BJ (cell line): ENCODE data around the gene BPI. TPM values are rescaled to one million over a fixed set of nuclear protein-coding genes. Genes with fewer than 3 reads are reported as not detected.

ENCODE experiments used
- CTCF ChIA-PET: fragments of 350-600 bp; formaldehyde crosslinking; extraction: SDS; loops from one replicate; lab custom pipeline; 2021; ENCODE audit warnings: antibody characterized with exemption, inconsistent platforms; lab: Yijun Ruan, JAX
- POLR2A ChIA-PET: fragments of 300-600 bp; sonication (Branson Sonifier 250); formaldehyde crosslinking; extraction: SDS; loops from one replicate; lab custom pipeline; 2021; ENCODE audit warnings: antibody characterized with exemption; lab: Charles Lee
- DNase-seq: peaks from one replicate; pipeline ENCODE4 v3.0.0-alpha.2; 2011; ENCODE audit warnings: low read depth
- H3K27me3 ChIP-seq: 2 replicates; pipeline ENCODE4 v1.6.0; 2011; ENCODE audit warnings: low read length; ENCODE audit not compliant: control insufficient read depth, insufficient read depth
- H3K36me3 ChIP-seq: 2 replicates; pipeline ENCODE4 v1.5.1; 2011; ENCODE audit warnings: low read length; ENCODE audit not compliant: control insufficient read depth, insufficient read depth
- H3K4me3 ChIP-seq: 2 replicates; pipeline ENCODE4 v1.5.1; 2011; ENCODE audit warnings: low read depth, mild to moderate bottlenecking, control low read depth, low read length
- polyA plus RNA-seq: library from polyadenylated mRNA; depleted of rRNA; stranded (reverse); fragments of >200 nt; gene quantifications from 2 replicates; pipeline ENCODE4 v1.2.3, GENCODE V29; 2011
- TF ChIP-seq, protein P1 (sequence below): IDR thresholded peaks from 2 replicates; pipeline ENCODE4 v1.5.1; 2011; ENCODE audit warnings: low read depth, mild to moderate bottlenecking, control low read depth, inconsistent platforms, low read length, moderate library complexity; ENCODE audit not compliant: insufficient read depth

The BPI gene
- polyA plus RNA-seq, 1 experiment, result 1.1 TPM

DNA sequence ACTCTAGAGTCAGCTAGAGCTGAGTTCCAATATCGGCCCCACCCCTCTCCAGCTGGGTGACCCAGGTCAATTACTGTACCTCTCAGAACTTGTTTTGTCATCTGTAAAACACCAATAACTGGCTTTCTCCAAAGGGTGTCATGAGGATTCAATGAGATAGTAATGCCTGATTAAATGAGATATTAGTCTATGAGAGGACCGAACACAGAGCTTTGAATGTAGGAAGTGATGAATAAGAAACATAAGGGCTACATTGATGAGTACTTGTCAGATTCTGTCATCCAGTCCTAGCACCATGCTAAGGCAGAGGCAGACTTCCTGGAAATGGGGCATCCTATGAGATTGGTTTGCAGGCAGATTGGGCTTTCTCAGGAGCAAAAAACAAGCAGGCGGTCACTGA lies 20.2 kb downstream of the BPI start:
- TF ChIP-seq, protein P1, sequence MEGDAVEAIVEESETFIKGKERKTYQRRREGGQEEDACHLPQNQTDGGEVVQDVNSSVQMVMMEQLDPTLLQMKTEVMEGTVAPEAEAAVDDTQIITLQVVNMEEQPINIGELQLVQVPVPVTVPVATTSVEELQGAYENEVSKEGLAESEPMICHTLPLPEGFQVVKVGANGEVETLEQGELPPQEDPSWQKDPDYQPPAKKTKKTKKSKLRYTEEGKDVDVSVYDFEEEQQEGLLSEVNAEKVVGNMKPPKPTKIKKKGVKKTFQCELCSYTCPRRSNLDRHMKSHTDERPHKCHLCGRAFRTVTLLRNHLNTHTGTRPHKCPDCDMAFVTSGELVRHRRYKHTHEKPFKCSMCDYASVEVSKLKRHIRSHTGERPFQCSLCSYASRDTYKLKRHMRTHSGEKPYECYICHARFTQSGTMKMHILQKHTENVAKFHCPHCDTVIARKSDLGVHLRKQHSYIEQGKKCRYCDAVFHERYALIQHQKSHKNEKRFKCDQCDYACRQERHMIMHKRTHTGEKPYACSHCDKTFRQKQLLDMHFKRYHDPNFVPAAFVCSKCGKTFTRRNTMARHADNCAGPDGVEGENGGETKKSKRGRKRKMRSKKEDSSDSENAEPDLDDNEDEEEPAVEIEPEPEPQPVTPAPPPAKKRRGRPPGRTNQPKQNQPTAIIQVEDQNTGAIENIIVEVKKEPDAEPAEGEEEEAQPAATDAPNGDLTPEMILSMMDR, result no peak
- ChIA-PET CTCF (interaction anchor here (1.0 to 3.2 kb wide), 8 partner anchors 9 to 266 kb away, joined by 3 to 17 read pairs (median 4); no protein-coding TSS in a partner anchor), POLR2A (interaction anchor here (0.6 kb wide), 1 partner anchor 287 kb away, joined by 6 read pairs; no protein-coding TSS in a partner anchor)
- peaks cover 18% of the 10 kb centered on the region for H3K27me3 ChIP-seq
- no peak overlapping the region for H3K4me3 ChIP-seq
- H3K36me3 ChIP-seq, result no peaks in the 10 kb centered on the region
- DNase-seq, result no peak

DNA sequence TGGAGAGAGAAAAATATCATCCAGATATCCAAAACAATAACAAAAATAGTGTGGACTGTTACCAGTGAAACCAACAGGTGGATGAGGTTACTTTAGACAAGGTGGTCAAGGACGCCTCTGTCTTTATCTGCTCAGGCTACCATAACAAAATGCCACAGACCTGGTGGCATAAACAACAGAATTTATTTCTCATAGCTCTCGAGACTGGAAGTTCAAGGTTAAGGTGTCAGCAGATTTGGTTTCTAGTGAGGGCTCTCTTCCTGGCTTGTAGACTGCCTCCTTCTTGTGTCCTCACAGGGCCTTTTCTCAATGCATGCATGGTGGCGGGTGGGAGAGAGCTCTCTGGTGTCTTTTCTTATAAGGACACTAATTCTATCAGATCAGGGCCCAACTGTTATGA lies 21.2 kb downstream of the BPI start:
- TF ChIP-seq, protein P1, result no peak
- Histone ChIP-seq H3K27me3 (peaks cover 17% of the 10 kb centered on the region), H3K4me3 (no peak overlapping the region), H3K36me3 (no peaks in the 10 kb centered on the region)
- ChIA-PET POLR2A (no interaction called here), CTCF (interaction anchor here (0.6 to 3.2 kb wide), 6 partner anchors 10 to 264 kb away, joined by 3 to 17 read pairs (median 4); no protein-coding TSS in a partner anchor)
- no peak for DNase-seq

- ChIA-PET POLR2A (no interaction called here), CTCF (interaction anchor here (1.1 to 3.2 kb wide), 3 partner anchors 11 to 265 kb away, joined by 3 to 17 read pairs (median 5); no protein-coding TSS in a partner anchor)
- DNase-seq, result no peak
- H3K4me3 ChIP-seq, result no peak overlapping the region
- TF ChIP-seq, protein P1, result no peak
- peaks cover 20% of the 10 kb centered on the region for H3K27me3 ChIP-seq
- no peaks in the 10 kb centered on the region for H3K36me3 ChIP-seq
Measured at GRCh38 chr20:38325905-38326304, 21.9 kb downstream of the BPI start.

GRCh38 chr20:38326309-38326708 lies 22.4 kb downstream of the BPI start:
- Histone ChIP-seq H3K36me3 (no peaks in the 10 kb centered on the region), H3K4me3 (no peak overlapping the region), H3K27me3 (peaks cover 18% of the 10 kb centered on the region)
- DNase-seq, result no peak
- CTCF ChIA-PET, result no interaction called here
- POLR2A ChIA-PET, result no interaction called here
- TF ChIP-seq, protein P1, result no peak

- TF ChIP-seq, protein P1, result no peak
- Histone ChIP-seq H3K27me3 (peaks cover 25% of the 10 kb centered on the region), H3K36me3 (no peaks in the 10 kb centered on the region), H3K4me3 (no peak overlapping the region)
- ChIA-PET POLR2A (no interaction called here), CTCF (interaction anchor here (0.7 to 2.5 kb wide), 6 partner anchors 9 to 273 kb away, joined by 3 to 7 read pairs (median 3); no protein-coding TSS in a partner anchor)
- DNase-seq, result no peak
Measured at GRCh38 chr20:38330638-38331037, 26.7 kb downstream of the BPI start.
